ENCODE results near the gene NLK. TPM values are rescaled to one million over a fixed set of nuclear protein-coding genes. Genes with fewer than 3 reads are reported as not detected.

Gene NLK
- total RNA-seq, 6 experiments from 2014 or later = 8.8 to 10.6 (median 9.9) TPM

DNA sequence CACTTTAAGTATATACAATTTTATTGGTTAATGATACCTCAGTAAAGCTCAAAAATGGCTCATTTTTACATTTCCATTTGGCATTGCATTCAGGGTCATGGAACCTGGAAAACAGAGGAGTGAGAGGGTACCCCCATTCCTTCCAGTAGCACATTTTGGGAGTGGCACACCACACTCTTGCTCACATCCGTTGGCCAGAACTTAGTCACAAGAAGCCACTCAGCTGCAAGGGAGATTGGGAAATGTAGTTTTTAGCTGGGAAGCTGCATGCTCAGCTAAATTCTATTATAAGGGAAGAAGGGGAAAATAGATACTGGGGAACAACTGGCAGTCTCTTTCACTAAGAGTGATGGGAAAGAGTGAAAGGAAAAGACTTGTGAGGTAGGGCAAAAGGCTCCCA, 174.1 kb downstream of the NLK start:
- 0% methylated on average over 1 of the region's 1 CpG for WGBS (ENCODE audit: insufficient coverage, low coverage, low lambda C conversion rate, missing lambda C conversion rate)
- no peaks in the 10 kb centered on the region for H3K36me3 ChIP-seq
- H3K9me3 ChIP-seq = no peaks in the 10 kb centered on the region
- ATAC-seq = no peak
- no peak for DNase-seq
- H3K27me3 ChIP-seq = no peaks in the 10 kb centered on the region
- intact Hi-C loops (cut with DNase I) = no loop called here
- TF ChIP-seq POLR2A (IDR thresholded peaks at IDR 0.05) = no peak
- TF ChIP-seq, protein P1, sequence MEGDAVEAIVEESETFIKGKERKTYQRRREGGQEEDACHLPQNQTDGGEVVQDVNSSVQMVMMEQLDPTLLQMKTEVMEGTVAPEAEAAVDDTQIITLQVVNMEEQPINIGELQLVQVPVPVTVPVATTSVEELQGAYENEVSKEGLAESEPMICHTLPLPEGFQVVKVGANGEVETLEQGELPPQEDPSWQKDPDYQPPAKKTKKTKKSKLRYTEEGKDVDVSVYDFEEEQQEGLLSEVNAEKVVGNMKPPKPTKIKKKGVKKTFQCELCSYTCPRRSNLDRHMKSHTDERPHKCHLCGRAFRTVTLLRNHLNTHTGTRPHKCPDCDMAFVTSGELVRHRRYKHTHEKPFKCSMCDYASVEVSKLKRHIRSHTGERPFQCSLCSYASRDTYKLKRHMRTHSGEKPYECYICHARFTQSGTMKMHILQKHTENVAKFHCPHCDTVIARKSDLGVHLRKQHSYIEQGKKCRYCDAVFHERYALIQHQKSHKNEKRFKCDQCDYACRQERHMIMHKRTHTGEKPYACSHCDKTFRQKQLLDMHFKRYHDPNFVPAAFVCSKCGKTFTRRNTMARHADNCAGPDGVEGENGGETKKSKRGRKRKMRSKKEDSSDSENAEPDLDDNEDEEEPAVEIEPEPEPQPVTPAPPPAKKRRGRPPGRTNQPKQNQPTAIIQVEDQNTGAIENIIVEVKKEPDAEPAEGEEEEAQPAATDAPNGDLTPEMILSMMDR (IDR thresholded peaks at IDR 0.05) = no peak
- no peaks in the 10 kb centered on the region for H3K4me1 ChIP-seq
- no peak overlapping the region for H3K4me3 ChIP-seq
- no peak overlapping the region for H3K27ac ChIP-seq

DNA sequence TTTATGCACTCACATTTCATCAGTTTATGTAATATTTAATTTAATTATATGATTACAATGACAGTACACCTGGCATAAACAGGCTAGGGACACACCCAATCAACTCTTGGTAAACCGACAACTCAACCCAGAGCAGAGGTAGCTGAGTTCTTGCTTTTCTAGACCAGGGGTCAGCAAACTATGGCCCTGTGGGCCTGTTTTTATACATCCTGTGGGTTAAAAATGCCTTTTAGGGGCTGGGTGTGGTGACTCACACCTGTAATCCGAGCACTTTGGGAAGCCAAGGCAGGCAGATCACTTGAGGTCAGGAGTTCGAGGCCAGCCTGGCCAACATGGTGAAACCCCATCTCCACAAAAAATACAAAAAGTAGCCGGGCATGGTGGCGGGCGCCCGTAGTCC, 177.3 kb downstream of the NLK start:
- H3K27ac ChIP-seq = no peak overlapping the region
- WGBS (ENCODE audit: insufficient coverage, low coverage, low lambda C conversion rate, missing lambda C conversion rate) = 92% methylated on average over 7 of the region's 7 CpGs
- no peak overlapping the region for H3K4me3 ChIP-seq
- H3K36me3 ChIP-seq = no peaks in the 10 kb centered on the region
- intact Hi-C loops (cut with DNase I) = no loop called here
- no peaks in the 10 kb centered on the region for H3K4me1 ChIP-seq
- ATAC-seq (no peak), DNase-seq (no peak)
- H3K9me3 ChIP-seq = no peaks in the 10 kb centered on the region
- no peaks in the 10 kb centered on the region for H3K27me3 ChIP-seq
- TF ChIP-seq, protein P1 (IDR thresholded peaks at IDR 0.05) = no peak
- no peak for TF ChIP-seq POLR2A (IDR thresholded peaks at IDR 0.05)

DNA sequence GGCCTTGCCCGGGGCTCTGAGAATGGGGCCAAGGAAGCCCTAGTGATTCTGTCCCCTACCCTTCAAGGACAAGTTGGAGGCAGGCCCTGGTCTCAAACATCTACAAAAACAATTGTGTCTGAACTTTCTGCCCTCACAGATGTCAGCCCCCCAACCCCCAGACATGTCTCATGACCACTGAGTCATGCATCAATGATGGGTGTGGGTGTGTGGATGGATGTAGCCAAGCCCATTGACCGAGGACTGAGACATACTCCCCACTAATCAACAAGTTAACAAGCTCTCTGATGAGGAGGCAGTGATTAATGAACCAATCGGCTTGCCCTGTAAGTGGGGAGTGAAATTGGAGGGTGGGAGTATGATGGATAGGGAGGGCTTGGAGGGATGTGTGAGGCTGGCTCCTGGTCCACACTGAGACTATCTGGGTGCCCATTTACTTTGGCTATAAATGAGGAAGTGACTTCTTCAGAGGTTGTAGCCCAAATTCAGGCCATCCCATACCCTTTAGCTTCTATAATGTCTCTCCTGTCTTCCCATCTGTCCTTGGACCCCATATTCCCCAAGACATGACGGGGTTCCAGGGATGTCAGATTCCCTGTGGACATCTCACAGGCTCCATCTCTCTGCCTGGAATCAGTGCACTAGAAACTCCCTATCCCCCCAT, 179.4 kb downstream of the NLK start:
- Histone ChIP-seq H3K36me3 (no peaks in the 10 kb centered on the region), H3K4me1 (no peaks in the 10 kb centered on the region), H3K27me3 (no peaks in the 10 kb centered on the region), H3K9me3 (no peaks in the 10 kb centered on the region), H3K27ac (no peak overlapping the region), H3K4me3 (no peak overlapping the region)
- WGBS (ENCODE audit: insufficient coverage, low coverage, low lambda C conversion rate, missing lambda C conversion rate) = 88% methylated on average over 1 of the region's 4 CpGs
- TF ChIP-seq, protein P1 (IDR thresholded peaks at IDR 0.05) = no peak
- no peak for TF ChIP-seq POLR2A (IDR thresholded peaks at IDR 0.05)
- intact Hi-C loops (cut with DNase I) = no loop called here
- ATAC-seq (no peak), DNase-seq (no peak)

DNA sequence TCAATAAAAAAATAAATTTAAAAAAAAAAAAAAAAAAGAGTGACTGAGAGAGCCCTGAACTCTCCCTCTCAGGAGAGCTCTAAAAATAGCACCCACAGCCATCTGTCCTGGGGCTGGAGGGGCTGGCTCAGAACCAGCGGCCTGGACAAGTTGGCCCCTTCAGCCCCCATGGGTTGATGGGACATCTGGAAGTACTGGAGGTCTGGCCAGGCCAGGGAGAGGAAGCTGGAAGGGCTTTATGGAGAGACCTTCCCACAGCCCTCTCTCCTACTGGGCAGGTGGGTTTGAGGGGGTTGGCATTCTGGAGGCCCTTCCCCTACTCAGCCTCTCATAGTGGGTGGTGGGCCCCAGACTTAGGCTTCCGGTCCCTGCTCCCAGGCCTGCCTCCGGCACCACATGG, 182.8 kb downstream of the NLK start:
- no peak for ATAC-seq
- DNase-seq = no peak
- no peaks in the 10 kb centered on the region for H3K36me3 ChIP-seq
- peaks cover 0 to 9% (median 0%) of the 10 kb centered on the region in 4 donors for H3K4me1 ChIP-seq
- TF ChIP-seq, protein P1 (IDR thresholded peaks at IDR 0.05) = no peak
- TF ChIP-seq POLR2A (IDR thresholded peaks at IDR 0.05) = no peak
- WGBS (ENCODE audit: insufficient coverage, low coverage, low lambda C conversion rate, missing lambda C conversion rate) = 75% methylated on average over 1 of the region's 3 CpGs
- H3K9me3 ChIP-seq = no peaks in the 10 kb centered on the region
- H3K4me3 ChIP-seq = no peak overlapping the region
- intact Hi-C loops (cut with DNase I) = no loop called here
- no peaks in the 10 kb centered on the region for H3K27me3 ChIP-seq
- H3K27ac ChIP-seq = no peak overlapping the region
